Testis (tissue), 2 donors: ENCODE results near the gene FLNB.

Experiments
- CTCF ChIP-seq, 3 experiments: fragments of 450-650 bp in 2 of 3; fragments of 200-600 bp in 1 of 3; sonication (generic) in 1 of 3; IDR thresholded peaks; one replicate each; pipeline ENCODE4 v1.5.1; 2016 to 2019; ENCODE audit warnings: antibody characterized with exemption in 3 of 3, mild to moderate bottlenecking in 2 of 3, moderate library complexity in 1 of 3
- POLR2A ChIP-seq: fragments of 450-650 bp; IDR thresholded peaks from one replicate; pipeline ENCODE4 v1.6.1; 2017; ENCODE audit warnings: antibody characterized with exemption, mild to moderate bottlenecking, moderate library complexity

GRCh38 chr3:58188921-58189451 lies 180.8 kb downstream of the FLNB start:
- no peak for TF ChIP-seq CTCF (IDR thresholded peaks at IDR 0.05)
- TF ChIP-seq POLR2A = no peak
